Fibroblast of mammary gland (primary cell): ENCODE measurements around the gene CRYGA.
"Not testable (repeated sequence)": the region's sequence is repeated elsewhere in the genome, so short reads cannot be mapped to it uniquely, and the experiment has no call there.

Experiments used
- DNase-seq: peaks from one replicate; pipeline ENCODE4 v3.0.0-alpha.2; 2010; ENCODE audit warnings: low read depth
- H3K4me3 ChIP-seq: 2 replicates; pipeline ENCODE4 v1.5.1; 2011; ENCODE audit warnings: low read depth, mild to moderate bottlenecking, low read length, moderate library complexity; ENCODE audit not compliant: control insufficient read depth
- TF ChIP-seq, protein P1 (sequence below): conservative IDR thresholded peaks from 2 replicates; pipeline ENCODE4 v1.5.1; 2011; ENCODE audit warnings: low read depth, low read length, inconsistent platforms; ENCODE audit not compliant: control insufficient read depth, insufficient read depth

The CRYGA gene

DNA sequence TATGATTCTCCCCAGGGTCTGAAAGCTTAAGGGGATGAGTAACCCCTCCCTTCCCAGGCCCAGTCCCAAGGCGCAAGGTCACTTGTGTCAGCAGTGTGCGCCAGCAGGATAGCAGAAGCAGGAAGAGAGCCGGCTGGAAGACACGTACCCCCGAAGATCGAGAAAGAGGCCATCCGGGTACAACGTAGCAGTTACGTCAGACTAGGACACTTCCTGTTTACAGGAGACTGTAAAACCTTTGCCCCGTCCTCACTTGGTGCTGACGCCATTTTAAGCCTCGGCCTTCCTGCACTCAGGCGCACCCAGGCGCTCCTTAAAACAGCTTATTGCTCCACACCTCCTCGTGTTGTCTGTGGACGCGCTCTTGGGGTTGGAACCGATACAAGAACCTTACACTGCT, 23.9 kb downstream of the CRYGA start:
- no peak overlapping the region for H3K4me3 ChIP-seq
- TF ChIP-seq, protein P1, sequence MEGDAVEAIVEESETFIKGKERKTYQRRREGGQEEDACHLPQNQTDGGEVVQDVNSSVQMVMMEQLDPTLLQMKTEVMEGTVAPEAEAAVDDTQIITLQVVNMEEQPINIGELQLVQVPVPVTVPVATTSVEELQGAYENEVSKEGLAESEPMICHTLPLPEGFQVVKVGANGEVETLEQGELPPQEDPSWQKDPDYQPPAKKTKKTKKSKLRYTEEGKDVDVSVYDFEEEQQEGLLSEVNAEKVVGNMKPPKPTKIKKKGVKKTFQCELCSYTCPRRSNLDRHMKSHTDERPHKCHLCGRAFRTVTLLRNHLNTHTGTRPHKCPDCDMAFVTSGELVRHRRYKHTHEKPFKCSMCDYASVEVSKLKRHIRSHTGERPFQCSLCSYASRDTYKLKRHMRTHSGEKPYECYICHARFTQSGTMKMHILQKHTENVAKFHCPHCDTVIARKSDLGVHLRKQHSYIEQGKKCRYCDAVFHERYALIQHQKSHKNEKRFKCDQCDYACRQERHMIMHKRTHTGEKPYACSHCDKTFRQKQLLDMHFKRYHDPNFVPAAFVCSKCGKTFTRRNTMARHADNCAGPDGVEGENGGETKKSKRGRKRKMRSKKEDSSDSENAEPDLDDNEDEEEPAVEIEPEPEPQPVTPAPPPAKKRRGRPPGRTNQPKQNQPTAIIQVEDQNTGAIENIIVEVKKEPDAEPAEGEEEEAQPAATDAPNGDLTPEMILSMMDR: no peak
- DNase-seq: no peak

DNA sequence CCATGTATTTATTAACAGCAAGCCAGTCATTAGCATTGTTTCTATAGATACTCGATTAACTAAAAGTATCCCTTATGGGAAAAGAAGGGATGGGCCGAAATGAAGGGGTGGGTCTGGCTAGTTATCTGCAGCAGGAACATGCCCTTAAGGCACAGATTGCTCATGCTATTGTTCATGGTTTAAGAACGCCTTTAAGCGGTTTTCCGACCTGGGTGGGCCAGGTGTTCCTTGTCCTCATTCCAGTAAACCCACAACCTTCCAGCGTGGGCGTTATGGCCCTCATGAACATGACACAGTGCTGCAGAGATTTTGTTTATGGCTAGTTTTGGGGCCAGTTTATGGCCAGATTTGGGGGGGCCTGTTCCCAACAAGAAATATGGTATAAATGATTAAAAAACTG, 25.1 kb downstream of the CRYGA start:
- not testable (repeated sequence) for DNase-seq, H3K4me3 ChIP-seq

GRCh38 chr2:208136716-208137094, 26.7 kb downstream of the CRYGA start:
- H3K4me3 ChIP-seq: no peak overlapping the region
- DNase-seq: no peak
- TF ChIP-seq, protein P1: no peak

- H3K4me3 ChIP-seq: no peak overlapping the region
- no peak for DNase-seq
- TF ChIP-seq, protein P1: no peak
Measured at GRCh38 chr2:208135794-208136715, 27.3 kb downstream of the CRYGA start.

GRCh38 chr2:208134928-208135586, 28.3 kb downstream of the CRYGA start:
- DNase-seq: no peak
- TF ChIP-seq, protein P1: no peak
- H3K4me3 ChIP-seq: no peak overlapping the region

DNA sequence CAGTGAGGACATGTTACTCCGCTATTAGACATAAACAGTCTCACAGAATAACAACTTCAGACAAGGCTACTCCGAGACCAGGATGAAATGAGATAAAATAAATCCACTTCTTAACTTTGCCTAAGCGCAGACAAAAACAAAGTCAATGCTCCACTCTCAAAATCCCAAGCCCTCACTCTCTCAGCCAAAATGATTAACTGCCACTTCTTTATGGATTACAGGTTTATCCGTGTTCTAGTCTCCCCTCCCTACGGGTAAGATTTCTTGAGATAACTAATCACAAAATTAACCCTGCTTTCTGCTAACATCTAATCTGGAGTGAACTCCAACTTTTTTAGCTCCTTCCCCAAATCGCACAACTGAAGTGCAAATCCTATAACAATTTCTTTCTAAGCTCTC, 32.7 kb downstream of the CRYGA start:
- TF ChIP-seq, protein P1: no peak
- no peak overlapping the region for H3K4me3 ChIP-seq
- DNase-seq: no peak
